Neuronal stem cell (in vitro differentiated cells): Measurements from ENCODE around the gene TNNT3.

ENCODE experiments used
- DNase-seq: peaks from one replicate; pipeline ENCODE4 v3.0.0-alpha.2; 2013; ENCODE audit warnings: low spot score
- H2AFZ ChIP-seq: one replicate; pipeline ENCODE4 v1.6.1; 2013; ENCODE audit warnings: mild to moderate bottlenecking, low read length, inconsistent platforms
- H2AK5ac ChIP-seq: 2 replicates; pipeline ENCODE4 v1.6.1; 2013; ENCODE audit warnings: low read depth, mild to moderate bottlenecking, inconsistent platforms, low read length, moderate library complexity, mixed read lengths
- H2BK120ac ChIP-seq: 2 replicates; pipeline ENCODE4 v1.6.1; 2013; ENCODE audit warnings: low read depth, mild to moderate bottlenecking, inconsistent platforms, low read length, moderate library complexity, mixed read lengths
- H2BK12ac ChIP-seq: one replicate; pipeline ENCODE4 v1.6.1; 2013; ENCODE audit warnings: low read length, inconsistent platforms
- H2BK15ac ChIP-seq: 2 replicates; pipeline ENCODE4 v1.6.1; 2013; ENCODE audit warnings: mild to moderate bottlenecking, low read length, inconsistent platforms, mixed read lengths
- H2BK5ac ChIP-seq: one replicate; pipeline ENCODE4 v1.6.1; 2013; ENCODE audit warnings: inconsistent platforms, mild to moderate bottlenecking, low read length, moderate library complexity
- H3K14ac ChIP-seq: one replicate; pipeline ENCODE4 v1.6.1; 2013; ENCODE audit warnings: low read length, inconsistent platforms
- H3K18ac ChIP-seq: 2 replicates; pipeline ENCODE4 v1.6.1; 2013; ENCODE audit warnings: low read length, inconsistent platforms
- H3K23ac ChIP-seq: 2 replicates; pipeline ENCODE4 v1.6.1; 2013; ENCODE audit warnings: low read depth, mild to moderate bottlenecking, mixed read lengths, low read length, inconsistent platforms; ENCODE audit not compliant: poor library complexity
- H3K27ac ChIP-seq: replicated peaks from 3 replicates; pipeline ENCODE4 v1.5.1; 2013; ENCODE audit warnings: low read length, inconsistent platforms
- H3K27me3 ChIP-seq, 3 experiments: 2 replicates each; pipeline ENCODE4 v1.6.1; 2013; ENCODE audit warnings: low read length in 3 of 3, mild to moderate bottlenecking in 2 of 3, inconsistent platforms in 1 of 3, low read depth in 1 of 3, mixed read lengths in 1 of 3, moderate library complexity in 1 of 3; ENCODE audit not compliant: control insufficient read depth in 3 of 3, insufficient read depth in 3 of 3
- H3K36me3 ChIP-seq, 2 donors: replicated peaks in 1 of 2; 2 replicates each; pipeline ENCODE4 v1.6.1; 2013; ENCODE audit warnings: low read length in 2 of 2; ENCODE audit not compliant: control insufficient read depth in 2 of 2, insufficient read depth in 2 of 2
- H3K4ac ChIP-seq: 2 replicates; pipeline ENCODE4 v1.6.1; 2013; ENCODE audit warnings: inconsistent platforms, mild to moderate bottlenecking, low read length, moderate library complexity
- H3K4me1 ChIP-seq, 2 donors: 1 replicate in 1 of 2; 2 replicates in 1 of 2; pipeline ENCODE4 v1.6.1; 2013; ENCODE audit warnings: low read length in 2 of 2, low read depth in 1 of 2; ENCODE audit not compliant: control insufficient read depth in 2 of 2, insufficient read depth in 1 of 2
- H3K4me2 ChIP-seq: one replicate; pipeline ENCODE4 v1.6.1; 2013; ENCODE audit warnings: mild to moderate bottlenecking, low read length, inconsistent platforms; ENCODE audit not compliant: insufficient read depth, poor library complexity, severe bottlenecking
- H3K4me3 ChIP-seq, 2 donors: 2 replicates each; pipeline ENCODE4 v1.5.1; 2013; ENCODE audit warnings: low read length in 2 of 2, mild to moderate bottlenecking in 2 of 2, inconsistent platforms in 1 of 2, moderate library complexity in 1 of 2
- H3K79me1 ChIP-seq: one replicate; pipeline ENCODE4 v1.6.1; 2013; ENCODE audit warnings: low read depth, mild to moderate bottlenecking, inconsistent platforms, low read length, moderate library complexity
- H3K9ac ChIP-seq: one replicate; pipeline ENCODE4 v1.6.1; 2013; ENCODE audit warnings: mild to moderate bottlenecking, low read depth, low read length, inconsistent platforms; ENCODE audit not compliant: poor library complexity
- H3K9me3 ChIP-seq, 2 donors: replicated peaks in 1 of 2; 2 replicates each; pipeline versions ENCODE3 to v1.6.1; 2013; ENCODE audit warnings: low read length in 2 of 2, mild to moderate bottlenecking in 2 of 2, inconsistent platforms in 1 of 2, low read depth in 1 of 2, mixed read lengths in 1 of 2, moderate library complexity in 1 of 2; ENCODE audit not compliant: control insufficient read depth in 2 of 2, insufficient read depth in 1 of 2
- H4K8ac ChIP-seq: one replicate; pipeline ENCODE4 v1.6.1; 2013; ENCODE audit warnings: low read depth, mild to moderate bottlenecking, inconsistent platforms, low read length, moderate library complexity
- H4K91ac ChIP-seq: one replicate; pipeline ENCODE4 v1.6.1; 2013; ENCODE audit warnings: low read length, low read depth, mild to moderate bottlenecking, inconsistent platforms; ENCODE audit not compliant: poor library complexity
- WGBS, 2 donors: extraction: QIAGEN DNeasy Blood & Tissue Kit; methylation state at CpG; one replicate each; pipeline ENCODE4 v1.1.7; 2013; ENCODE audit warnings: missing lambda C conversion rate in 2 of 2, mixed read lengths in 1 of 2; ENCODE audit not compliant: insufficient read length in 2 of 2, insufficient replicate concordance in 1 of 2; ENCODE audit errors: extremely low coverage in 2 of 2; 5-methylcytosine and 5-hydroxymethylcytosine counted together

The TNNT3 gene

DNA sequence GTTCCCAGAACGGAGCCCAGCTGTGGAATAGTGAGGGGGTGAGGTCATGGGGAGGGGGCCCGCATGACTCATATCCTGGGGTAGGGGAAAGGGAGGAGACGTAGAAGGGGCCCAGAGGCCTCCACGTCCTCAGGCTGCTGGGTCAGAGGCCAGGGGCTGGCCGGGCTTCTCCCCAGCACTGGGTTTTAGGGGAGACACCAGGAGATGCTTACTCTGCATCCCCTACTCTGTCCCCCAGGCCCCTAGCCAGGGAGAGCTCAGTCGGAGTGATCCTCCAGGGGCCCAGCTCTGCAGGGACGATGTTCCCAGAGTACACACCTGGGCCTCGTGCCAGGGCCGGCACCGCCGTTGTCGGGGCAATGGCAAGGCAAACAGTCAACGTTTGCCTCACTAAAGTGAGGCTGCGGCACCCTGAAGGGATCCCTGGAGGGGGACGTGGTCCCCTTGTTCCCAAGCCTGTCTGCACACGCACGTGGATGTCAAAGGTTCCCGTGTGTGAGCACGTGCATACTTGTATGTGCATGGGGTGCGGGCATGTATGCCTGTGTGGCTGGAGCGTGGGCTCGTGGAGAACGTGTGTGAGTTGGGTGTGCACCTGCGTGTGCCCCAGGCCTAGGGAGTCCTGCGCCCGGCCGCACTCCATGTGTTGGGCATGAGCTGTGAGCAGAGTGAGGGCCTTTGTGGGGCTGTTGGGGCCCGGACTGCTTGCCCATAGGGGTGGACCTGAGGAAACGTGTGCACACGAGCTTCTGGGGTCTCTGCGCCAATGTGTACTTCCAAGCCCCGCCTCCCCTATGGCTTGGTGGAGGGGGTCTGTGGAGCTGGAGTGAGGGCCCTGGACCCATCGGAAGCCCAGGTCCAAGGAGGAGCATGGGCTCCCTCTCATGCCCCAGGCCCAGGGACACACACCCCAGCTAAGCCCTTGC is 42.0 kb upstream of the TNNT3 start:
- WGBS, 2 donors = no CpG with 5 or more reads among the region's 33 CpGs
- Histone ChIP-seq H3K27me3 (no peaks in the 10 kb centered on the region), H3K4ac (peak overlapping the region; percentile 66), H2AFZ (no peak overlapping the region), H3K9ac (peak overlapping the region; percentile 70), H3K4me2 (no peak overlapping the region), H3K27ac (no peak overlapping the region), H4K91ac (no peak overlapping the region), H3K4me1 (peaks cover 5 to 17% of the 10 kb centered on the region in 2 donors), H3K23ac (peak overlapping the region; percentile 65), H3K9me3 (no peaks in the 10 kb centered on the region), H2BK5ac (no peak overlapping the region), H3K79me1 (no peaks in the 10 kb centered on the region), H2AK5ac (peak overlapping the region; percentile 95), H3K18ac (peak overlapping the region; percentile 65), H2BK15ac (peak overlapping the region; percentile 74), H4K8ac (peak overlapping the region; percentile 65), H3K14ac (no peak overlapping the region), H2BK120ac (peak overlapping the region; percentile 72), H2BK12ac (peak overlapping the region; percentile 73), H3K4me3 (no peak overlapping the region), H3K36me3 (no peaks in the 10 kb centered on the region)
- no peak for DNase-seq

DNA sequence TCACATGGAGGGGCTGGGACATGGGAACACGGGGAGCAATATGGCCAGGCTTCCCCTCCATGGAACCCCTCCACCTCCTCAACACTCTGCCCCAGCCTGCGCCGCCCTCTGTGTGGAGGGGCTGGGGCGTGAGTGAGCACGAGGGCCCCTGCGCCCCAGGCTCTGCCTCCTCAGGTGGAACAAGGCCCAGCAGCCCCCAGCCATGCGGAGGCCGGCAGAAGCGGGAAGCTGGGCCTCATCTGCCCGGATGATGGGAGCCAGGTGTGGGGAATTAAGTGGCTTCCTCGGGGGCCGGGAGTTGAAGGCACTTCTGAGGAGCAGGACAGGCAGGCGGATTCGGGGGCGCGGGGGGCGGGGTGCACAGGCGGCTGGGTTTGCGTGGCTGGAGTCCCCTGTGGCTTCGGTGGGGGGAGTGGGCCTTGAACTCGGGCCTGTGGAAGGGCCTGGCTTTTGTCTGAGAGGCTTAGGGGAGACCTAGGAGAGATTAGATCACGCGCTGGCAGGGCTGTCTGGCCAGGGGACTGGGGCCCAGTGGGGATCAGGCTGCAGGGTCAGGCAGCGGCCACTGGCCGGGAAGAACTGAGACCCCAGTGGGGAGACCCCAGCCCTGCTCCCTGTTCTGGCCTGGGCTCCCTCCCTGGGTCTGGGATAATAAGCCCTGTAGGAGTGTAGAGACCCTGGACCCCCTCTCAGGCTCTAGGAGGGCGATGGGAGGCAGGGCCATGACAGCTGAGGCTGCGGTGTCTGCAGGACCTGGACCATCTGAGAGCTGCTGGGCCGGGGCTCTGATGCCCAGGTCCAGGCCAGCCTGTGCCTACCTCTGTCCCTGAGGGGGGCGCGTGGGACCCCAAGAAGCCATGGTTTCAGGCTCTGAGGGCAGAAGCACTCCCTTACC is 41.1 kb upstream of the TNNT3 start:
- no peak overlapping the region for H4K8ac ChIP-seq
- H3K79me1 ChIP-seq = no peaks in the 10 kb centered on the region
- H3K4ac ChIP-seq = peak overlapping the region; percentile 66
- H2BK120ac ChIP-seq = peak overlapping the region; percentile 72
- peak overlapping the region; percentile 85 for H3K18ac ChIP-seq
- peak overlapping the region; percentile 84 for H2BK12ac ChIP-seq
- peaks cover 7 to 10% of the 10 kb centered on the region in 2 donors for H3K4me1 ChIP-seq
- H2BK15ac ChIP-seq = peak overlapping the region; percentile 75
- H2AK5ac ChIP-seq = peak overlapping the region; percentile 95
- H3K23ac ChIP-seq = no peak overlapping the region
- no peak overlapping the region for H3K9ac ChIP-seq
- H2BK5ac ChIP-seq = no peak overlapping the region
- no peak overlapping the region for H2AFZ ChIP-seq
- no peak overlapping the region for H4K91ac ChIP-seq
- no peak overlapping the region for H3K14ac ChIP-seq
- no peaks in the 10 kb centered on the region for H3K9me3 ChIP-seq
- H3K27ac ChIP-seq = no peak overlapping the region
- no peaks in the 10 kb centered on the region for H3K36me3 ChIP-seq
- no peak overlapping the region for H3K4me3 ChIP-seq
- WGBS, 2 donors = no CpG with 5 or more reads among the region's 30 CpGs
- DNase-seq = no peak
- no peak overlapping the region for H3K4me2 ChIP-seq
- peaks cover 0 to 1% (median 0%) of the 10 kb centered on the region in 3 experiments for H3K27me3 ChIP-seq

DNA sequence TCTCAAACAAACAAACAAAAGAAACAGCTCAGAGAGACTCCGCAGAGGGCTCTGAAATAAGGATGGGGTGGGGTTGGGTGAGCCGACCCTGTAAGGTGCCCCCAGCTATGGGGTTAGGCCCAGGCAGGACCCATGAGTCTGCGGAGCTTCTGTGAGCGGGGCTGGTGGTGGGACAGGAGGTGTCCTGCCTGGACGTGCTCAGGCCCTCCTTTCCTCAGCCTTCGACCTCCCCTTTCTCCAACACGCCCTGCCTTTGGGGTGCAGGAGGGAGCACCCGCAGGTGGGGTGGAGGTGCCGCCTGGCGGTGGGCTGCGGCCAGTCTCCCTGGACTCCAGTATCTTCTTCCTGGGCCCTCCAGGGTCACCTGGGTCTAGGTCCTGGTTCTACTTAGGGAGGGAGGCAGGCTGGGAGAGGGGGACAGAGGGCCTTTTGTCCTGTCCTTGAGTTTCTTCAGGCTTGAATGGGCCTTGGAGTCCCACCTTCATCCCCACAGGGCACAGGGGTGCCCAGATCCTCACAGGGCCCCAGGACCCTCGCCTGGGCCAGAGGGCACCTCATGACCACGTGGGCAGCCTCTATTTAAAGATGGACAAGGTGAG is 40.1 kb upstream of the TNNT3 start:
- Histone ChIP-seq H3K9me3 (no peaks in the 10 kb centered on the region), H2BK5ac (peak overlapping the region; percentile 84), H2AFZ (peak overlapping the region; percentile 70), H2AK5ac (peak overlapping the region; percentile 95), H3K27me3 (peaks cover 0 to 3% (median 0%) of the 10 kb centered on the region in 3 experiments), H3K18ac (peak overlapping the region; percentile 78), H3K4me1 (peaks cover 5 to 7% of the 10 kb centered on the region in 2 donors), H3K4me3 (no peak overlapping the region), H3K23ac (peak overlapping the region; percentile 91), H3K14ac (no peak overlapping the region), H3K4me2 (no peak overlapping the region), H4K91ac (no peak overlapping the region), H3K79me1 (no peaks in the 10 kb centered on the region), H3K27ac (no peak overlapping the region), H4K8ac (peak overlapping the region; percentile 23), H2BK120ac (peak overlapping the region; percentile 87), H2BK12ac (peak overlapping the region; percentile 90), H3K4ac (no peak overlapping the region), H3K9ac (peak overlapping the region; percentile 72), H3K36me3 (no peaks in the 10 kb centered on the region), H2BK15ac (peak overlapping the region; percentile 90)
- no CpG with 5 or more reads among the region's 13 CpGs for WGBS, 2 donors
- DNase-seq = no peak
